ENCODE measurements around the gene WWTR1. TPM values are rescaled to one million over a fixed set of nuclear protein-coding genes. Genes with fewer than 3 reads are reported as not detected.

The WWTR1 gene
- total RNA-seq, 1 donor from 2014 or later: 3.4 TPM

- FAIRE-seq: no peak
- Histone ChIP-seq H3K4me3 (ENCODE audit: low read depth, low read length) (no peak overlapping the region), H3K36me3 (ENCODE audit: control insufficient read depth, insufficient read depth, low read length) (no peaks in the 10 kb centered on the region), H3K27me3 (ENCODE audit: control insufficient read depth, insufficient read depth, low read length) (no peaks in the 10 kb centered on the region)
- TF ChIP-seq, protein P1, sequence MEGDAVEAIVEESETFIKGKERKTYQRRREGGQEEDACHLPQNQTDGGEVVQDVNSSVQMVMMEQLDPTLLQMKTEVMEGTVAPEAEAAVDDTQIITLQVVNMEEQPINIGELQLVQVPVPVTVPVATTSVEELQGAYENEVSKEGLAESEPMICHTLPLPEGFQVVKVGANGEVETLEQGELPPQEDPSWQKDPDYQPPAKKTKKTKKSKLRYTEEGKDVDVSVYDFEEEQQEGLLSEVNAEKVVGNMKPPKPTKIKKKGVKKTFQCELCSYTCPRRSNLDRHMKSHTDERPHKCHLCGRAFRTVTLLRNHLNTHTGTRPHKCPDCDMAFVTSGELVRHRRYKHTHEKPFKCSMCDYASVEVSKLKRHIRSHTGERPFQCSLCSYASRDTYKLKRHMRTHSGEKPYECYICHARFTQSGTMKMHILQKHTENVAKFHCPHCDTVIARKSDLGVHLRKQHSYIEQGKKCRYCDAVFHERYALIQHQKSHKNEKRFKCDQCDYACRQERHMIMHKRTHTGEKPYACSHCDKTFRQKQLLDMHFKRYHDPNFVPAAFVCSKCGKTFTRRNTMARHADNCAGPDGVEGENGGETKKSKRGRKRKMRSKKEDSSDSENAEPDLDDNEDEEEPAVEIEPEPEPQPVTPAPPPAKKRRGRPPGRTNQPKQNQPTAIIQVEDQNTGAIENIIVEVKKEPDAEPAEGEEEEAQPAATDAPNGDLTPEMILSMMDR (IDR thresholded peaks at IDR 0.05; ENCODE audit: insufficient read depth, low read length, severe bottlenecking): no peak
- DNase-seq (ENCODE audit: low read depth): peak; percentile 91
These were observed 11.6 kb downstream of the WWTR1 start for GRCh38 chr3:149646181-149646766.

DNA sequence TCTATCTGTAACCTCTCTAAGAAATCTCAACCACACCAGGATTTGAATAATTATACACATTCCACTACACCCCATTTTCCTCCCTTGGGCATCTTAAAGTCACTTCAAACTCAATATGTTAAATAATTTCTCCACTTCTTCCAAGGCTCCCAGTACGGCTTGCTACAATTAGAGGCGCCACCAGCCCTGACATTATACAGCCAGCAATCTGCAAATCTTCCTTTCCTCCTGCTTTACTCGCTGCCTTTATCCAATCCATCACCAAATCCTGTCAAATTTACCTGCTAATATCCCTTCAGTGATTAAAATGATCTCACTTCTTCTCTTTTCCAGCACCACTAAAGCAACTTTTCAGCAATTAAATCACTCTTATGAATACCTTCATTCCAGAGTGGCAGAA, 13.9 kb downstream of the WWTR1 start:
- H3K4me3 ChIP-seq (ENCODE audit: low read depth, low read length): no peak overlapping the region
- no peak for DNase-seq (ENCODE audit: low read depth)
- FAIRE-seq: no peak
- TF ChIP-seq, protein P1 (IDR thresholded peaks at IDR 0.05; ENCODE audit: insufficient read depth, low read length, severe bottlenecking): no peak
- no peaks in the 10 kb centered on the region for H3K27me3 ChIP-seq (ENCODE audit: control insufficient read depth, insufficient read depth, low read length)
- no peaks in the 10 kb centered on the region for H3K36me3 ChIP-seq (ENCODE audit: control insufficient read depth, insufficient read depth, low read length)

DNA sequence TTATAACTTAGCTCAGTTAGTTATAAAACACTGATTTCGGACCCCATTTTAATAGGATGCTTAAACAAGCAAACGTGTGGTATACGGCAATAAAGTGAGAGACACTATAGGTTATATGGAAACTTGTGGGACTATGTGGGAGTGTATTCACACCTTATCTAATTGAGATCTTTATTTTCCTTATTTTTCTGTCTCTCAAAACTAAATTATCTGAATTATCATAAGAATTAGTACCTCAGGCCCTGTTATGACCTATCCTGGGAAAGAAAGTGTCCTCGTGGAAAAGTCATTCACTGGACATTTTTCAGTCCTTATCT, 14.4 kb downstream of the WWTR1 start:
- TF ChIP-seq, protein P1 (IDR thresholded peaks at IDR 0.05; ENCODE audit: insufficient read depth, low read length, severe bottlenecking): no peak
- Histone ChIP-seq H3K36me3 (ENCODE audit: control insufficient read depth, insufficient read depth, low read length) (no peaks in the 10 kb centered on the region), H3K27me3 (ENCODE audit: control insufficient read depth, insufficient read depth, low read length) (no peaks in the 10 kb centered on the region), H3K4me3 (ENCODE audit: low read depth, low read length) (no peak overlapping the region)
- FAIRE-seq: no peak
- DNase-seq (ENCODE audit: low read depth): no peak

DNA sequence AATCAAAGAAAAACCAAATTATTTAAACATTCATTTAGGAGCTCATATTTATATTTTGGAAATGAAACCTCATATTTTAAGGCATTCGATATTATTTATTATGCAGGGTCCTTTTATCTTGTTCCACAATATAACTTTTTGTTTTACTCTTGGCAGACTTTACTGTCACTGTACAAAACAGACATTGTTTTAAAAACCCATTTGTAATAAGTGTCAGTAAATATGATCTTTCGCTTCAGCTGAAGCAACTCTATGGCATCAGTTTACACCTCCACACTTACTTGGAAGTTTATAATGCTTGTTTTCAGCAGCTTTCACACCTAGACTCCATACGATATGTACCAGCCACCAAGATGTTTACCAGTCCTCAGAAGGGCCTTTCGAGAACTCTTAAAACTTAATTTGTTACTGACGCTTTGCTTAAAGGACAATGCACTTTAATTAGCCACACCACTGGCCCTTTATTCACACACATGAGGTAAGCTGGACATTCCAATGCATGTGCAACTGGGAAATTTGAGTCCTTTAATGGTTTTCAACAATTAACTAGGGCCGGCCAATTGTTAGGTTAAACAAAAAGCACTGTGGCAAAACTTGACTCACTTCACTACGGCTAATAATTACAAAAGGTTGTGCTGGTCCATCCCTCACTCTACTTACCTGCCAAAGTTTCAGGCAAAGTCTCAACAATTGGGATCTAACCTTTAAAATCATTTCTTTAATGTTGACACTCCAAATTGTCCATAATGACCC, 16.7 kb downstream of the WWTR1 start:
- DNase-seq (ENCODE audit: low read depth) (no peak), FAIRE-seq (no peak)
- no peaks in the 10 kb centered on the region for H3K36me3 ChIP-seq (ENCODE audit: control insufficient read depth, insufficient read depth, low read length)
- no peak overlapping the region for H3K4me3 ChIP-seq (ENCODE audit: low read depth, low read length)
- no peaks in the 10 kb centered on the region for H3K27me3 ChIP-seq (ENCODE audit: control insufficient read depth, insufficient read depth, low read length)
- TF ChIP-seq, protein P1 (IDR thresholded peaks at IDR 0.05; ENCODE audit: insufficient read depth, low read length, severe bottlenecking): no peak

GRCh38 chr3:149639093-149639486, 18.7 kb downstream of the WWTR1 start:
- FAIRE-seq (no peak), DNase-seq (ENCODE audit: low read depth) (no peak)
- no peak overlapping the region for H3K4me3 ChIP-seq (ENCODE audit: low read depth, low read length)
- H3K27me3 ChIP-seq (ENCODE audit: control insufficient read depth, insufficient read depth, low read length): no peaks in the 10 kb centered on the region
- no peaks in the 10 kb centered on the region for H3K36me3 ChIP-seq (ENCODE audit: control insufficient read depth, insufficient read depth, low read length)
- TF ChIP-seq, protein P1 (IDR thresholded peaks at IDR 0.05; ENCODE audit: insufficient read depth, low read length, severe bottlenecking): no peak

Data from bronchial epithelial cell (primary cell).